Measurements from ENCODE around the gene CRABP2.

Gene CRABP2

DNA sequence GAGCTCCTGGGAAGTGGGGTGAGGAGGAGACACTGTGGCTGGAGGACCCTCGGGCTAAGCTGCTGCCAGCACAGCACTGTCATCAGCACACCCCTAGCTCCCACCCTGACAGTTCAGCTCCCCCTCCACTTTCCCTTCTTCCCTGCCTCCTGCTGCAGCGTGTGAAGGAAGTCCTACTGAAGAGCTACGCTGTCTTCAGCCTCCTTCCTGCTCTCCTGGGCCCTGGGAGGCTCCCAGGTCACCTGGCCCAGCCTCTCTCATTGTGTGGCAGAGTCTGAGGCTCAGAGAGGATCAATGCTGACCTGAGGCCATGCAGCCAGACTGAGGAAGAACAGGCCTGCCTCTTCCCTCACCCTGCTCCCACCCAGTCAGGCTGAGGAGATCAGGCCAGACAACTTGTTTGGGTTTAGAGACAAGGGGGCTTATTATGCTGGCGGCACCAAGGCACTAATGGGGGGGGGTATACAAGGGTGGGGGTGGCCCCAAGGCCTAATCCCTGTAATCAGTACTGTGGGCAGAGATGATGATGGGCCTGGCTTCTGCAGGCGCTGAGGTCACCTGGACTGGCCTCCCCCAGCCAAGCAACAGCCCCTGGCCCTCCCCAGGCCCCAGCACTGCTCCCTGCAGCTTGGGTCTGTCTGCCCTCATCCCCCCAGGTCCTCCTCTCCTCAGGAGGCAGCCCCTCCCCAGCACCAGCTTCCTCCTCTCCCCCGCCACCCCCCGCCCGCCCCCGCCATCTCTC lies 37.2 kb downstream of the CRABP2 start:
- no peak for DNase-seq

DNA sequence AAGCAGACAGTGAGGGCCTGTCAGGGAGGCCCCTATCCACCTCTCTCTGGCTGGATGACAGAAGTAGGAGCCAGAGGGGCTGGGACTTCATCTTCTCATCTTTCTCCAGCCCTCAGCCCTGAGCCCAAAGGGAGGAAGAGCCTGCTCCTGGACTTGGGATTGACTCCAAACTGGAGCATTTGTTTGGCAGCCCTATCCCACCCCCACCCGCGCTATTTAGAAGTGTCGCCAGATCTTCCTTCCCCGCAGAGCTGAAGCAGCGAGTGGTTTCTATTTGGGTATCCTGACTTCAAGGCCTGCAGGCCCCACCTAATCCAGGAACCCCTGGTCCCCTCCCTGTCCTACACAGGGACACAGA lies 37.8 kb downstream of the CRABP2 start:
- peak in 3 of 14 donors; percentile 19 to 82 (median 37) for DNase-seq

GRCh38 chr1:156666862-156667609 lies 38.3 kb downstream of the CRABP2 start:
- DNase-seq = no peak

DNA sequence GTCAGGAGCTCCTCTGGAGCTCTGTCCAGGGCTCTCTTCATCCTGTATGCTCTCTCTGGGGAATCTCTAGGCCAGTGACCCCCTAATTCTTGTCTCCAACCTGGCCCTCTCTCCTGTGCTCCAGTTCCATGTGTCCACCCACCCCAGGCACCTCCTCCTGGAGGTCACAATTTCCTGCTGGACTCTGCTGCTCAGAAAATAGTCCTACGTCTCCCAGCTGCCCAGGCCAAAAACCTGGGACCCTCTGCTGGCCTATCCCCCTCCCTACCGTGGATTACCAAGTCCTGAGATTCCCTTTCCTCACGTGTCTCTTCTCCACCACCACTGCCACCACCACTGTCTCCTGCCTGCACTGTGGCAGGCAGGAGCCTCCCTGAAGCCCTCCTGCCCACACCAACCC lies 39.8 kb downstream of the CRABP2 start:
- no peak for DNase-seq

DNA sequence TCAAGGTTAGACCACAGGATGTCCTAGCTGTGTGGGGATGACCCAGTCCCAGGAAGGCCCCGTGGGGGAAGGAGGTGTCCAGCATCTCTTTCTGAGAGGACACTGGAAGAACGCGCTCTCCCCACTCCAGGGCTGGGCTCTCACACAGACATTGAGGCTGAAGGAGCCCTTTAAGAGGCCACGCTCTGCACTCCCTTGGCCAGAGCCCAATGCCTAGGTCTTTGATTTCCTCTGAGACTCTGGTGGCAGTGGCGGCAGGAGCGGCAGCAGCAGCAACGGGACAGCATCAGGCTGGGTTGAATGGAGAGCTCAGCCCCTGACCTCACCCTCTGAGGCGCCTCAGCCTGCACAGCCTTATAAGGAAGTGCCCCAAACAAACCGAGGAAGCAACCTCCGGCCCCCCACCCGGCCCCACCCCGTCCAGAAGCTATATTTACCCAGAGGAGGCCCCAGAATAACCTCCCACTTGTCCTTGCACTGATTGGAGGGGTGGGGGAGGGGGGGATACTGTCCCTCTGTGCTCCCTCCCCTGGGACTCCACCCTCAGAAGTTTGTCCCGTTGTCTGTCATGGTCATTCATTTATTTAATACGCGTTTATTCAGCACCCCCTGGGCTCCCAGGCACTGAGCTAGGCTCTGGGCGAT lies 40.5 kb downstream of the CRABP2 start:
- DNase-seq = peak in 3 of 14 donors; percentile 18 to 46 (median 36)

GRCh38 chr1:156664046-156664766 lies 41.2 kb downstream of the CRABP2 start:
- DNase-seq = peak in 1 of 14 donors; percentile 46

DNA sequence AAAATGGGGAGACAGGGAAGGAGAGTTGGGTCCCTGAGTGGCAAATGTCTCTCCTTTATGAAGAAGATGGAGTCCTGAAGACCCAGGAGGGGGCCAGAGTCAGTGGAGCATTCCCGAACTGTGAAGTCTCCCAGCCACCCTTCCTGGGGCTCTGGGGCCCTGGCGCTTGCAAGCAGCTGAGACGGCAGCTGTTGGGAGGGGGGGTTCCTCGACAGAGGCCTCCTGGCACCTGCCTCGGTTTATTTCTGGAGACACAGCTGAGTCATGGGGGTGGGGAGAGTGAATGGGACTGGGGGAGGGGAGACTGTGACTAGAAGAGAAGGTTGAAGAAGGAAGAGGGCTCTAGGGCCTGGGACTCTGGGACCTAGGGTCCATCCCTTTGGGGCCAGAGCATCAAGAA lies 42.2 kb downstream of the CRABP2 start:
- DNase-seq = peak in 4 of 14 donors; percentile 22 to 73 (median 34)

DNA sequence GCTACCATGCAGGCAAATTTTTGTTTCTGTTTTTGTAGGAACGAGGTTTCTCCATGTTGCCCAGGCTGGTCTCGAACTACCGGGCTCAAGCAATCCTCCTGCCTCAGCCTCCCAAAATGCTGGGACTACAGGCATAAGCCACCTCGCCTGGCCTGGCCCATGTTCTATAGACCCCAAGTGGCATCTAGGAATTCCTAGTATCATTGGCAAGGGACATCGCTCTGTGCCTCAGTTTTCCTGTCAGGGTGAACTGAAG lies 42.7 kb downstream of the CRABP2 start:
- no peak for DNase-seq

- DNase-seq = peak in 12 of 14 donors; percentile 18 to 82 (median 68)
Observed at GRCh38 chr1:156662005-156662799, 43.2 kb downstream of the CRABP2 start.

DNA sequence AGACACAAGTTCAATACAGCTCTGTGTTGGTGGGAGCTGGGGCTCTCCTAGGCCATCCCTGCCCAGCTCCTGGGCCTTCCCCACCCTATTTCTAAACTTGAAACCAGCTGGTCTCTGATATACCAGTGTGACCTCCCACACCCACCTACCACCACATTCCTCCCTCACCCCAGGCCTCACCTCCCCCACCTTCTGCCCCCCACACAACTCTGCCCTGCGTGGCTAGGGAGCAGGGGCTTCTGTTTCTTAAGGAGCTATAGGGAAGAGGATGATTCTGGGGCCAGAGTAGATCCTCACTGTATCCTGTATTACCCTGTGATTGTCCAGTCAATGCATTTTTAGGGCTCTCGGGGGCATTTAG lies 44.7 kb downstream of the CRABP2 start:
- DNase-seq = no peak

DNA sequence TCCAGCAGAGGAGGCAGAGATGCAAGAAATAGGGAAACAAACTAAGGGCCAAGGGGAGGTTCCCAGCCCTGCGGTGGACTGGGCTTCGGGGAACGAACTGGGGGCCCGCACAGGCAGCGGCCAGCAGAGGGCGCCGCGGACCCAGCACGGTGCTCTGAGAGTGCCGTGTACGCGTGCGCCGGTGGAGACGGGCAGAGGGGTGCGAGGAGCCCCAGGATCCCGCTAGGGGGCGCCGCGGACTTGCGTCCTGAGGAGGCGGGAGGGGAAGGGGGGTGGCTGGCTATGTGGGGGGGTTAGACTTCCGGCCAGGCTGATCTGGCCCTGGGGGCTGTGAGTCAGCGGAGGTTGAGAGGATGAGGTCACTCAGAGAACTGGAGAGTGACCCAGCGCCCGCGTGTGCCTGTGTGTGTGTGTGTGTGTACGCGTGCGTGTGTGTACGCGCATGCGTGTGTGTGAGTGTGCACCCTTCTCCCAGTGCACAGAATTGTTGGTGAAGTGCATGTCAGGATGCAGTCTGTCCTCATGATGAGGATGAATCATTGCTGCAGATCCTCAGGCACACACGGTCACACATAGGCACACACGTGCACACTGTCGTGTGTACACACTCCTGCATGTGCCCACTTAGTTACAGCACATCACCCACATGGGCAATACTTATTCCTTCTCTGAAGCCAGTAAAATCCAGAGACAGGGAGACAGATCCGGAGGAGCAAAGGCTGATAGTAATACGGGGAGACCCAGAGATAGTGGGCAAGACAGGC lies 45.2 kb downstream of the CRABP2 start:
- peak; percentile 32 to 98 (median 86) for DNase-seq

DNA sequence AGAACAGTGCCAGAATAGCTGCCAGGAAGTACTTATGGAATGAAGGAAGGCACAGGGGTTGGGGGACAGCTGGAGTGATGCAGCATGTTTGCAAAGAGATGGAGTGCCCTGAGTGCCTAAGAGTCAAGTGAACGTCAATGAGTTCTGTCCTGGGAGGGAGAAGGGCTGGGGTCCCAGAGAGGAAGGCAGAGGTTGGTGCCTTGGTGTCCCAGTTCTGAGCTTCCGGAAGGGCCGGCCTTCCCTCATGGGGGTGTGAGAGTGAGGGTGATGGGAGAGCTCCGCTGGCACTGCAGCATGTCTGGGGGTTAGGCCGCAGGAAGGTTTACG lies 45.8 kb downstream of the CRABP2 start:
- no peak for DNase-seq

DNA sequence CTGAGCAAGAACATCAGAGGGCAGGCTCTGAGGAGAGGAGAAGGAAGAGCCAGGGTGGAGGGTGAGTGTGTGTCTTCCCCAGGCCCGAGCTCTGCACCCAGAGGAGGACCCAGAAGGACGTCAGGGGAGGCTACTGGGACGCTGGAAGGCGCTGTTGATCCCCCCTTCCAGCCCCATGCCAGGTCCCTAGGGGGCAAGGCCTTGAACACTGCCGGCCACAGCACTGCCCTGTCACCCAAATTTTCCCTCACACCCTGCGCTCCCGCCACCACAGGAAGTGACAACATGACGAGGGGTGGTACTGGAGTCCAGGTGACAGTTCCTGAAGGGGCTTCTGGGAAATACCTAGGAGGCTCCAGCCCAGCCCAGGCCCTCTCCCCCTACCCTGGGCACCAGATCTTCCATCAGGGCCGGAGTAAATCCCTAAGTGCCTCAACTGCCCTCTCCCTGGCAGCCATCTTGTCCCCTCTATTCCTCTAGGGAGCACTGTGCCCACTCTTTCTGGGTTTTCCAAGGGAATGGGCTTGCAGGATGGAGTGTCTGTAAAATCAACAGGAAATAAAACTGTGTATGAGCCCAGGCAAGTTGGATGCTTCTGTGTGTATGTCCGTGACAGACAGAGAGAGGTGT lies 46.3 kb downstream of the CRABP2 start:
- DNase-seq = no peak

GRCh38 chr1:156658496-156658895 lies 46.9 kb downstream of the CRABP2 start:
- DNase-seq = peak in 1 of 14 donors; percentile 55

DNA sequence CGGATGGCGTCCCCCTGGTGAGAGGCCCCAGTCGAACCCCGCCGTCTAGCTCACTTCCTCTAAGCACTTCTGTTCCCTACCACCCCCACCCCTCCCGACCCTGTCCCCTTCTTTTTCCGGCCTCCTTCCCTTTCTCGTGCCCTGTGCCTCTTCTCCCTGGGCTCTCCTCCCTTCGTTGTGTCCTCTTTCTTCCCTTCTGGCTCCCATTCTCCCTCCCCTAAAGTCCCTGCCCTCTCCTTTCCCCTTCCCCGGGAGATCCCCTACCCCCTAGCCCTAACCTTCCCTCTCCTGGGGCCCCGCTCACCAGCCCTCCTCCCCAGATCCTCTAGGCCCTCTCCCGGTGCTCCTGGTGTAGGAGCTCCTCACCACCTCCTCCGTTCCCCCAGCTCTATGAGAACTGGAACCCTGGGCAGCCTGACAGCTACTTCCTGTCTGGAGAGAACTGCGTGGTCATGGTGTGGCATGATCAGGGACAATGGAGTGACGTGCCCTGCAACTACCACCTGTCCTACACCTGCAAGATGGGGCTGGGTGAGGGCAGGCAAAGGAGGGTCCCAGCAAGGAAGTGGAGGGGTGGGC lies 47.6 kb downstream of the CRABP2 start:
- no peak for DNase-seq

DNA sequence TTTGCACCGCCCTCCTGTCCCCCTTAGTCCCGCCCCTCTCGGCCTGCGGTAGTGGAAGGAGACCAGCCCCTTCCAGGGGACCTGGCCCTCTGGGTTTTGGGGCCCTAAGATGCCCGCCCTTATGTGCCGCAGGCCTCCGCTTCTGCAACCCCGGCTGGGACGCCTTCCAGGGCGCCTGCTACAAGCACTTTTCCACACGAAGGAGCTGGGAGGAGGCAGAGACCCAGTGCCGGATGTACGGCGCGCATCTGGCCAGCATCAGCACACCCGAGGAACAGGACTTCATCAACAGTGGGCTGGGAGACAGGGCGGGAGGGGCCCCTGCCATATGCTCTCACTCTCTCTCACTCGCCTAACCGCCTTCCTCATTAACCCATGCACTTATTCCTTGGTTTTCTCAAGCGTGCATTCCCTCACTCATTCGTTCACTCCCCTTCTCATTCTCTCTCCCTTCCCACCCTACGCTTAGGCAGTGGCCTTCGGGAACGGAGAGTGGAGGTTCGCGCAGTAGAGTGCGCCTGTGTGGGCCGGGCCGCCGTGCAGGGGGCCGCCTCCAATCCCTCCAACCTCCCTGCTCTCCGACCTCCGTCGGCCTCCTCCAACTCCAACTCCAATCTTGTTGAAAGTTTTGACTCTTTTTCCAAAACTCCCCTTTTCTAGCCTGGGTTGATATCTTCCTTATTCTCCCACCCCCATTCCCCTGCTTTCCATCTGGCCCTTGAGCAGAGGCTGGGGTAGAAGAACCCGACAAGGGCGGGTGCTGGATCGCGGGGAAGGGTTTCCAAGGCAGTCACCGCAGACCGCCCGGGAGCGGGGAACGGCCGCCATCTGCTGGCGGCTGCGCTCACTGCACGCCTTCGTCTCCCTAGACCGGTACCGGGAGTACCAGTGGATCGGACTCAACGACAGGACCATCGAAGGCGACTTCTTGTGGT lies 48.3 kb downstream of the CRABP2 start:
- DNase-seq = peak; percentile 23 to 78 (median 56)

- no peak for DNase-seq
Observed at GRCh38 chr1:156655904-156656516, 49.4 kb downstream of the CRABP2 start.

- peak in 1 of 14 donors; percentile 26 for DNase-seq
Observed at GRCh38 chr1:156655151-156655903, 50.1 kb downstream of the CRABP2 start.
